B cell (primary cell): Measurements from ENCODE around the gene RIF1. TPM values are rescaled to one million over a fixed set of nuclear protein-coding genes. Genes with fewer than 3 reads are reported as not detected.

Experiments used
- ATAC-seq: fragments of 200-7000 bp; cut with Tn5 transposase; one replicate; pipeline ENCODE4 v1.10.0; 2021; ENCODE audit warnings: low read depth, mild to moderate bottlenecking, moderate number of reproducible peaks, moderate library complexity
- CTCF ChIA-PET: fragments of 350-600 bp; sonication (Branson Sonifier 250); formaldehyde crosslinking; loops from one replicate; lab custom pipeline; 2021; ENCODE audit warnings: antibody characterized with exemption, inconsistent platforms; lab: Charles Lee
- POLR2A ChIA-PET: fragments of 350-600 bp; sonication (Branson Sonifier 250); formaldehyde crosslinking; loops from one replicate; lab custom pipeline; 2021; ENCODE audit warnings: antibody characterized with exemption; lab: Charles Lee
- DNase-seq: peaks from one replicate; pipeline ENCODE4 v3.0.0; 2013
- H2AFZ ChIP-seq: 2 replicates; pipeline ENCODE4 v1.6.1; 2012; ENCODE audit warnings: mild to moderate bottlenecking, low read depth, low read length; ENCODE audit not compliant: insufficient read depth, poor library complexity, severe bottlenecking
- H3K27ac ChIP-seq, 2 donors: 1 replicate in 1 of 2; 2 replicates in 1 of 2; pipeline ENCODE4 v1.5.1; 2012 to 2013; ENCODE audit warnings: low read length in 2 of 2, mild to moderate bottlenecking in 2 of 2, moderate library complexity in 1 of 2
- H3K27me3 ChIP-seq, 4 experiments: fragments of 200-600 bp in 1 of 4; sonication (generic) in 1 of 4; replicated peaks in 1 of 4; 1 replicate in 2 of 4; 2 replicates in 2 of 4; pipeline versions ENCODE4 v1.6.1 to v1.7.0; 2013 to 2016; ENCODE audit warnings: low read length in 3 of 4, mild to moderate bottlenecking in 2 of 4, mixed read lengths in 1 of 4, moderate library complexity in 1 of 4; ENCODE audit not compliant: insufficient read depth in 4 of 4, control insufficient read depth in 3 of 4; ENCODE audit errors: control extremely low read depth in 1 of 4
- H3K36me3 ChIP-seq, 2 experiments: replicated peaks in 1 of 2; 1 replicate in 1 of 2; 2 replicates in 1 of 2; pipeline versions ENCODE4 v1.6.1 to v1.7.1; 2013; ENCODE audit warnings: low read length in 1 of 2; ENCODE audit not compliant: insufficient read depth in 2 of 2, control insufficient read depth in 1 of 2; ENCODE audit errors: control extremely low read depth in 1 of 2, extremely low read depth in 1 of 2
- H3K4me1 ChIP-seq, 2 donors: fragments of 200-600 bp in 1 of 2; sonication (generic) in 1 of 2; 1 replicate in 1 of 2; 2 replicates in 1 of 2; pipeline versions ENCODE4 v1.5.1 to v1.6.1; 2013 to 2017; ENCODE audit warnings: low read length in 2 of 2; ENCODE audit not compliant: control insufficient read depth in 2 of 2, insufficient read depth in 2 of 2
- H3K4me2 ChIP-seq: replicated peaks from 2 replicates; pipeline ENCODE3; 2012; ENCODE audit warnings: mild to moderate bottlenecking, low read depth, low read length; ENCODE audit not compliant: poor library complexity, severe bottlenecking
- H3K4me3 ChIP-seq, 5 experiments: fragments of 200-600 bp in 1 of 5; sonication (generic) in 1 of 5; 1 replicate in 3 of 5; 2 replicates in 2 of 5; pipeline versions ENCODE4 v1.5.1 to v1.7.0; 2011 to 2016; ENCODE audit warnings: low read length in 4 of 5, mild to moderate bottlenecking in 4 of 5, low read depth in 2 of 5, control low read depth in 1 of 5, moderate library complexity in 1 of 5; ENCODE audit not compliant: insufficient read depth in 1 of 5; ENCODE audit errors: control extremely low read depth in 1 of 5, extremely low read depth in 1 of 5
- H3K79me2 ChIP-seq: fragments of 200-600 bp; sonication (generic); one replicate; pipeline ENCODE4 v1.6.0; 2016; ENCODE audit warnings: low read length; ENCODE audit not compliant: control insufficient read depth, insufficient read depth
- H3K9ac ChIP-seq: fragments of 200-600 bp; sonication (generic); 2 replicates; pipeline ENCODE4 v1.6.1; 2017; ENCODE audit warnings: mild to moderate bottlenecking, low read length, moderate library complexity
- H3K9me3 ChIP-seq, 3 donors: one replicate each; pipeline versions ENCODE4 v1.6.1 to v1.7.1; 2013; ENCODE audit warnings: low read length in 2 of 3; ENCODE audit not compliant: control insufficient read depth in 2 of 3, insufficient read depth in 1 of 3; ENCODE audit errors: control extremely low read depth in 1 of 3
- H4K20me1 ChIP-seq: 2 replicates; pipeline ENCODE4 v1.6.0; 2012; ENCODE audit warnings: mild to moderate bottlenecking, low read length; ENCODE audit not compliant: insufficient read depth, control insufficient read depth, poor library complexity, severe bottlenecking
- H3K27ac Mint-ChIP-seq: one replicate; pipeline ENCODE4 v1.8.0; 2021; ENCODE audit warnings: mixed read lengths
- H3K27me3 Mint-ChIP-seq: one replicate; pipeline ENCODE4 v1.8.0; 2021; ENCODE audit warnings: mixed read lengths
- H3K4me1 Mint-ChIP-seq: one replicate; pipeline ENCODE4 v1.8.0; 2021; ENCODE audit warnings: mixed read lengths
- H3K4me3 Mint-ChIP-seq: one replicate; pipeline ENCODE4 v1.8.0; 2021; ENCODE audit warnings: mixed read lengths
- H3K9me3 Mint-ChIP-seq: one replicate; pipeline ENCODE4 v1.8.0; 2022; ENCODE audit warnings: mixed read lengths; ENCODE audit not compliant: insufficient read depth
- EZH2 ChIP-seq: IDR thresholded peaks from 2 replicates; pipeline ENCODE4 v1.6.1; 2012; ENCODE audit warnings: borderline replicate concordance, low read depth, mild to moderate bottlenecking, moderate library complexity, low read length; ENCODE audit not compliant: insufficient read depth, poor library complexity, severe bottlenecking
- WGBS: methylation state at CpG from one replicate; pipeline ENCODE4 v1.1.5; 2013; ENCODE audit warnings: missing lambda C conversion rate; ENCODE audit not compliant: insufficient coverage; 5-methylcytosine and 5-hydroxymethylcytosine counted together
- intact Hi-C: fragments of 100-400 bp; cut with micrococcal nuclease; formaldehyde crosslinking; loops from one replicate; pipeline ENCODE4 v1.10.0; 2022
- polyA plus RNA-seq: library from polyadenylated mRNA; depleted of rRNA; stranded (reverse); fragments of >200 nt; gene quantifications from 2 replicates; pipeline ENCODE4 v1.2.3, GENCODE V29; 2012
- total RNA-seq, 2 donors: library from RNA; stranded (reverse); fragments of 120-200 nt in 1 of 2; gene quantifications; 1 replicate in 1 of 2; 2 replicates in 1 of 2; pipeline versions ENCODE4 v1.2.3 to v1.2.4, GENCODE V29; 2013 to 2022
- TF ChIP-seq, protein P1 (sequence below): fragments of 200-600 bp; IDR thresholded peaks from one replicate; pipeline ENCODE4 v1.8.0; 2022; ENCODE audit warnings: antibody characterized with exemption, mild to moderate bottlenecking

RIF1 gene
- total and polyA plus RNA-seq, 2 donors (not counting 1 experiment from before 2014, with no cell fraction given): 3.3 to 60.5 TPM

DNA sequence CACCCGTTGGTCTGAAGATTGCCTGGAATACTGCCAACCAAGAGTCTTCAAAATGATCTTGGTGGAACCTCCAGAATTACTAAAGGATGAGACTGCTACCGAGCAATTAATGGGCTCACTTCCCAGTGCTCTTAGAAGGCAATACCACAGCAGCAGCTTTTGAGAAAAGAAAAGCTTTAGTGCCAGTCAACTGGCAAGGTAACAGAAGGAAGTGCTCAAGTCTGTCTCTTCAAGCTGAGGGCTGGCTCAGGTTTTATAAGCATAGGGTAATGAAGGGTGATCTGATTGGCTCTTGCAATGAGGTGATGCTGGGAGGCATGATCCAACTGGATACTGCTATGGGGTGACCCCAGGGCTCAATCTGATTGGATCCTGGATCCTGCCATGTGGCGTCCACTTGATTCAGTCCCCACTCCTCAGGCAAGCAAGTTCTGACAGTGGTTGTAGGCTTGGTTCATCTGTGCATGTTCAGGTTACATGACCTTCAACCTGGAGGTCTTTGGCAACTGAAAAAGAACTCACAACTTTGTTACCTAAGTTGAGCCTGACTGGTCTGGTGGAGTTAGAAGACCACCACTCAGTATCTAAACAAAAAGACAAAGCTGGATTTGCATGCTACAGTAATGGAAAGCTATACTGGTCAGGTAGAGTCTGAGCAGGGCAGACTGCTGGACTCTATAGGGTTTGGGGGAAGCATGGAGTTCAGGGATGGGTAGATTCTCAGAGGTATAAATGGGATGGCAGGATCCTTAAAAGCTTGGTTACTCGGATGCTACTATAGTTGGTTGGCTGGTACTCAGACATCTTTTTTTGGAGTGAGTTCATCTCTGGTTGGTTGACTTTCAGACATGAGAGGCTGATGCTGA, 14.0 kb upstream of the RIF1 start:
- Mint-ChIP-seq H3K4me1 (no peaks in the 10 kb centered on the region), H3K27me3 (peaks cover 3% of the 10 kb centered on the region), H3K9me3 (no peaks in the 10 kb centered on the region), H3K4me3 (no peak overlapping the region), H3K27ac (no peak overlapping the region)
- intact Hi-C loops: no loop called here
- POLR2A ChIA-PET: no interaction called here
- CTCF ChIA-PET: no interaction called here
- Histone ChIP-seq H2AFZ (no peak overlapping the region), H3K79me2 (no peaks in the 10 kb centered on the region), H3K4me3 (no peak overlapping the region), H3K4me2 (no peak overlapping the region), H3K36me3 (no peaks in the 10 kb centered on the region), H3K9ac (no peak overlapping the region), H3K9me3 (peaks cover 0 to 3% (median 0%) of the 10 kb centered on the region in 3 donors), H3K27ac (no peak overlapping the region), H3K4me1 (no peaks in the 10 kb centered on the region), H3K27me3 (peaks cover 0 to 5% (median 0%) of the 10 kb centered on the region in 4 experiments), H4K20me1 (no peaks in the 10 kb centered on the region)
- DNase-seq (no peak), ATAC-seq (no peak)
- TF ChIP-seq EZH2: no peak
- TF ChIP-seq, protein P1, sequence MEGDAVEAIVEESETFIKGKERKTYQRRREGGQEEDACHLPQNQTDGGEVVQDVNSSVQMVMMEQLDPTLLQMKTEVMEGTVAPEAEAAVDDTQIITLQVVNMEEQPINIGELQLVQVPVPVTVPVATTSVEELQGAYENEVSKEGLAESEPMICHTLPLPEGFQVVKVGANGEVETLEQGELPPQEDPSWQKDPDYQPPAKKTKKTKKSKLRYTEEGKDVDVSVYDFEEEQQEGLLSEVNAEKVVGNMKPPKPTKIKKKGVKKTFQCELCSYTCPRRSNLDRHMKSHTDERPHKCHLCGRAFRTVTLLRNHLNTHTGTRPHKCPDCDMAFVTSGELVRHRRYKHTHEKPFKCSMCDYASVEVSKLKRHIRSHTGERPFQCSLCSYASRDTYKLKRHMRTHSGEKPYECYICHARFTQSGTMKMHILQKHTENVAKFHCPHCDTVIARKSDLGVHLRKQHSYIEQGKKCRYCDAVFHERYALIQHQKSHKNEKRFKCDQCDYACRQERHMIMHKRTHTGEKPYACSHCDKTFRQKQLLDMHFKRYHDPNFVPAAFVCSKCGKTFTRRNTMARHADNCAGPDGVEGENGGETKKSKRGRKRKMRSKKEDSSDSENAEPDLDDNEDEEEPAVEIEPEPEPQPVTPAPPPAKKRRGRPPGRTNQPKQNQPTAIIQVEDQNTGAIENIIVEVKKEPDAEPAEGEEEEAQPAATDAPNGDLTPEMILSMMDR: no peak
- WGBS: 96% methylated on average over 3 of the region's 4 CpGs

DNA sequence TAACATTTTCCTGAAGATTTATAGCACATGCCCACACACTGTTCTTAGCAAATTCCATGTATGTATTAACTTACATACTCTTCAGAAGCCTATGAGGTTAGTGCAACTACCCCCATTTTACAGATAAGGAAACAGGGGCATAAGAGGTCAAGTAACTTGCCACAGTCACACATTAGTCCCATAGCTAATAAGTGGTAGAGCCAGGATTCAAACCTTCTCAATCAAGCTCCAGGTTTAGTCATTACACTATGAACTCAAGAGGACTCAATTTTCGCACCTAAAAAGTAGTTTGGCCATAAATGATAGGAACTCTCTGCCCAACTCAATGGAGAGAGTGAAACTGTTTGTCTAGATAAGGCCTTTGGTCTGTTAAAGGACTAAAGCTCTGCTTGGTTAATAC, 9.7 kb upstream of the RIF1 start:
- CTCF ChIA-PET: no interaction called here
- ATAC-seq: no peak

More for the DNA sequence above, 9.7 kb upstream of the RIF1 start:
- H3K79me2 ChIP-seq: no peaks in the 10 kb centered on the region
- no peak overlapping the region for H2AFZ ChIP-seq
- H3K27me3 ChIP-seq: no peaks in the 10 kb centered on the region
- no peak overlapping the region for H3K27ac ChIP-seq
- H3K9me3 ChIP-seq: no peaks in the 10 kb centered on the region
- no peaks in the 10 kb centered on the region for H3K9me3 Mint-ChIP-seq
- intact Hi-C loops: no loop called here
- POLR2A ChIA-PET: no interaction called here
- H3K36me3 ChIP-seq: no peaks in the 10 kb centered on the region
- H3K9ac ChIP-seq: no peak overlapping the region
- no peaks in the 10 kb centered on the region for H3K4me1 ChIP-seq
- no peak overlapping the region for H3K27ac Mint-ChIP-seq
- no peak overlapping the region for H3K4me2 ChIP-seq
- H3K4me3 Mint-ChIP-seq: no peak overlapping the region
- H4K20me1 ChIP-seq: no peaks in the 10 kb centered on the region
- TF ChIP-seq, protein P1: no peak
- no peak for TF ChIP-seq EZH2
- H3K4me3 ChIP-seq: no peak overlapping the region
- no CpG with 5 or more reads among the region's 1 CpG for WGBS
- H3K4me1 Mint-ChIP-seq: no peaks in the 10 kb centered on the region
- no peak for DNase-seq
- no peaks in the 10 kb centered on the region for H3K27me3 Mint-ChIP-seq
